ENCODE measurements around the gene INO80E. TPM values are rescaled to one million over a fixed set of nuclear protein-coding genes. Genes with fewer than 3 reads are reported as not detected.
"Not testable (repeated sequence)": the region's sequence is repeated elsewhere in the genome, so short reads cannot be mapped to it uniquely, and the experiment has no call there.

The INO80E gene, protein sequence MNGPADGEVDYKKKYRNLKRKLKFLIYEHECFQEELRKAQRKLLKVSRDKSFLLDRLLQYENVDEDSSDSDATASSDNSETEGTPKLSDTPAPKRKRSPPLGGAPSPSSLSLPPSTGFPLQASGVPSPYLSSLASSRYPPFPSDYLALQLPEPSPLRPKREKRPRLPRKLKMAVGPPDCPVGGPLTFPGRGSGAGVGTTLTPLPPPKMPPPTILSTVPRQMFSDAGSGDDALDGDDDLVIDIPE
- polyA plus RNA-seq: 10 to 100 TPM; 37.3 to 69.5 (median 50.1) TPM

GRCh38 chr16:29995911-29996765, at the start of gene INO80E:
Gene INO80E, plus strand, starts transcription at chr16:29996241. Its CDS starts 70 bp downstream, at chr16:29996311.
- peak within 1 kb of the TSS; percentile 70 for H3K27ac ChIP-seq (ENCODE audit: low read depth, low read length)
- 0 to 1% (median 0%) methylated on average over 63 to 65 of the region's 65 CpGs for WGBS, 3 donors

DNA sequence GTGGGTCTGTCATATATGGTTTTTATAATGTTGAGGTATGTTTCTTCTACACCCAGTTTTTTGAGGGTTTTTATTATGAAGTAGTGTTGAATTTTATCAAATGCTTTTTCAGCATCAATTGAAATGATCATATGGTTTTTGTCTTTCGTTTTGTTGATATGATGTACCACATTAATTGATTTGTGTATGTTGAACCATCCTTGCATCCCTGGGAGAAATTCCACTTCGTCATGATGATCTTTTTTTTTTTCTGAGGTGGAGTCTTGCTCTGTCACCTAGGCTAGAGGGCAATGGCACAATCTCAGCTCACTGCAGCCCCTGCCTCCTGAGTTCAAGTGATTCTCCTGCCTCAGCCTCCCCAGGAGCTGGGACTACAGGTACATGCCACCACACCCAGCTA, 48.1 kb upstream of the INO80E start:
- 73 to 87% (median 83%) methylated on average over 2 of the region's 2 CpGs for WGBS, 3 donors

DNA sequence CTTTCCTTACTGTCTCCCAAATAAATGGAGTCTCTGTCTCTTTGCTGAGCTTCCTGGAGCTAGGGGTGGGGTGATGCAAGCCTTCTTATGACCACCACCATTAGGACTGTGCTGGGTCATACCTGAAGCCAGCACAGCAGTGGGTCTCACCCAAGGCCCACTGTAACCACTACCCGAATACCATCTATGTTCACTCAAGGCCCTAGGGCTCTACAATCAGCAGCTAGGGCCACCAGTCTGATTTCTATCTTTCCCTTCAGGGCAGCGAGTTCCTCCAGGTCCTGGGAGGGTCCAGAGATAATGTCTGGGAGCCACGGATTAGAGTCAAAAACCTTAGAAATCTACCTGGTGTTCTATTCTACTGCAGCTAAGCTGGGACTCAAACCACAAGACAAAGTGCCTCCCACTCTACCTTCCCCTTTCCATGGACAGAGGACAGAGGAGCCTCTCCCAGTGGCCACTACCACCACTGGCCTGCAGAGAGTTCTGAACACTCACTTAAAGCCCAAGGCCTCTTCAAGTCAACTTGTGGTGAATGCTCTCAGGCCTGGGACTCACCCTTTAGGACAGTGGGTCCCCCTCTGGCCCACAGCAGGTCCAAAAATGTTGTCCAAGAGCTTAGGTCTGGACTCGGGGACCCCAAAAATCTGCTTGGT, 45.1 kb upstream of the INO80E start:
- 90 to 95% (median 94%) methylated on average over 4 of the region's 4 CpGs for WGBS, 3 donors
- no peak overlapping the region for H3K27ac ChIP-seq (ENCODE audit: low read depth, low read length)

More for the DNA sequence above, 48.1 kb upstream of the INO80E start:
- H3K27ac ChIP-seq (ENCODE audit: low read depth, low read length): no peak overlapping the region

- no peak overlapping the region for H3K27ac ChIP-seq (ENCODE audit: low read depth, low read length)
- 86 to 91% (median 90%) methylated on average over 8 of the region's 8 CpGs for WGBS, 3 donors
Observed at GRCh38 chr16:29951625-29952365, 44.2 kb upstream of the INO80E start.

DNA sequence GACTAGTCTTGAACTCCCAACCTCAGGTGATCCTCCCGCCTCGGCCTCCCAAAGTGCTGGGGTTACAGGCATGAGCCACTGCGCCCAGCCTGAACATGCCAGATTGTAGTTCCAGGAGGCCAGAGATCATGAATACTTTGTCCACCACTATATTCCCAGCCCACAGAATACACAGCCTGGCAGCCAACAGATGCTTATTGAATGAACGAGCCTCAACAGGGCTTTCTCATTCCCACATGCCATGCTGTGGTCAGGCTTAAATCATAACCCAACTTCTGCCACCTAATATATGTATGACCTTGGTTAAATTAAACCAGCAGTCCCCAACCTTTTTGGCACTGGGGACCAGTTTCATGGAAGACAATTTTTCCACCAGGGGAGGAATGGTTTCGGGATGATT, 37.3 kb upstream of the INO80E start:
- H3K27ac ChIP-seq (ENCODE audit: low read depth, low read length): no peak overlapping the region
- 92 to 94% (median 93%) methylated on average over 5 of the region's 5 CpGs for WGBS, 3 donors

- WGBS, 3 donors: 81 to 86% (median 84%) methylated on average over 9 of the region's 9 CpGs
- H3K27ac ChIP-seq (ENCODE audit: low read depth, low read length): no peak overlapping the region
Observed at GRCh38 chr16:29959293-29959692, 36.7 kb upstream of the INO80E start.

DNA sequence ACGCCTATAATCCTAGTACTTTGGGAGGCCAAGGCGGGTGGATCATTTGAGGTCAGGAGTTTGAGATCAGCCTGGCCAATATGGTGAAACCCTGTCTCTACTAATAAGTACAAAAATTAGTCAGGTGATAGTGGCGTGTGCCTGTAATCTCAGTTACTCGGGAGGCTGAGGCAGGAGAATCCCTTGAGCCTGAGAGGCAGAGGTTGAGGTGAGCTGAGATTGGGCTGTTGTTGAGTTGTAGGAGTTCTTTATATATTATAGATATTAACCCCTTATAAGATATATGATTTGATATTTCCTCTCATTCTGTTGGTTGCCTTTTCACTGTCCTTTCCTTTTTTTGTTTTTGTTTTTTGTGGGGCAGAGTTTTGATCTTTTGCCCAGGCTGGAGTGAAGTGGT, 36.2 kb upstream of the INO80E start:
- 87 to 93% (median 91%) methylated on average over 4 of the region's 4 CpGs for WGBS, 3 donors

DNA sequence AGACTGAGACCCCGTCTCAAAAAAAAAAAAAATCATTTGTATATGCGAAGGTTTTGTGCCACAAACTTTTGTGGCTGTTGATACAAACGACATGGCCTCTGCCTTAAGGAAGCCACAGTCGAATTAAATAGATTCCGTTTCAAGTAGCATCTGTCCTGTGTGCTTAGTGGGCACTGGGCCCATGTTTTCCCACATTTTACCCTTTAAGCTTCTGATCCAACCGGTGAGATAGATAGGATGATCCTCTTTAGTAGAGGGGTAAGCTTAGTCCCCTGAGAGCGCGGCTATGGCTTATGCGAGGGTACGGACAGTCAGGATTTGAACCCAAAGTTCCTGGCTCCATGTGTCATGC, 34.9 kb upstream of the INO80E start:
- H3K27ac ChIP-seq (ENCODE audit: low read depth, low read length): no peak overlapping the region
- 58 to 67% (median 62%) methylated on average over 10 of the region's 10 CpGs for WGBS, 3 donors

More for the DNA sequence above, 36.2 kb upstream of the INO80E start:
- not testable (repeated sequence) for H3K27ac ChIP-seq (ENCODE audit: low read depth, low read length)

- 0% methylated on average over 59 to 75 of the region's 75 CpGs for WGBS, 3 donors
Observed at GRCh38 chr16:29961479-29962343, 34.3 kb upstream of the INO80E start, which contains the start of gene TMEM219. Gene TMEM219, plus strand, starts transcription at chr16:29962079. Its CDS starts 1,065 bp downstream, at chr16:29963144.

DNA sequence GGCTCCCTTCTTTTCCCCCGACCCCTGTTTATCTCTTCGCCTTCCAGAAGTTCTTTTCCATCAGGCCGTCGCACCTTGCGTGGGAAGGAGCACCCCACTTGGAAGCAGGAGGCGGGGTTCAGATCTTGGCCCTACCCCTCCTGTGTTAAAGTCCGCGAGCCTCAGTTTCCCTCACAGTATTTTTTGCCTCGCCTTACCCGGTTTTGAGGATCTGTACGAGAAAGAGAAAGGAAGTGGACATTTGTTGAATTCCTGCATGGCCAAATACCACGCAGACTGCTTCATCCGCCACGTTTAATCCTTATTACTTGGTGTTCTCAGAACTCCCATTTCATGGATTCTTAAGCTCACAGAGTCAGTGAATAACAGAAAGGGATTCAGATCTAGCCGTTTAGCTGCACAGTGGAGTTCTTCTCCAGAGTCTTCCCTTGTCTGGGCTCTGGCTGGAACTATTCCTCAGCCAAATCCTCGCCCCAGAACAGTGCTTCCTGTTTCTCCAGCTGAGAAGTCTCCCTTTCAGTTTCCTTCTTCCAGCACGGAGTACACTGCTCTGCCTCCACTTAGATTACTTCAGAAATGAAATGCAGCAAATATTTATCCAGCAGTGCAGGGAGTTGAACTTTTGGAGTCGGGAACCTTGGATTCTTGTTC, 33.6 kb upstream of the INO80E start:
- peak overlapping the region; percentile 35 for H3K27ac ChIP-seq (ENCODE audit: low read depth, low read length)
- 3 to 4% (median 3%) methylated on average over 18 of the region's 18 CpGs for WGBS, 3 donors

More at GRCh38 chr16:29961479-29962343, 34.3 kb upstream of the INO80E start, which contains the start of gene TMEM219:
- H3K27ac ChIP-seq (ENCODE audit: low read depth, low read length): peak within 1 kb of the TSS; percentile 35

- 79 to 86% (median 80%) methylated on average over 14 of the region's 14 CpGs for WGBS, 3 donors
- H3K27ac ChIP-seq (ENCODE audit: low read depth, low read length): peak overlapping the region; percentile 35
Observed at GRCh38 chr16:29963021-29963743, 32.9 kb upstream of the INO80E start.

DNA sequence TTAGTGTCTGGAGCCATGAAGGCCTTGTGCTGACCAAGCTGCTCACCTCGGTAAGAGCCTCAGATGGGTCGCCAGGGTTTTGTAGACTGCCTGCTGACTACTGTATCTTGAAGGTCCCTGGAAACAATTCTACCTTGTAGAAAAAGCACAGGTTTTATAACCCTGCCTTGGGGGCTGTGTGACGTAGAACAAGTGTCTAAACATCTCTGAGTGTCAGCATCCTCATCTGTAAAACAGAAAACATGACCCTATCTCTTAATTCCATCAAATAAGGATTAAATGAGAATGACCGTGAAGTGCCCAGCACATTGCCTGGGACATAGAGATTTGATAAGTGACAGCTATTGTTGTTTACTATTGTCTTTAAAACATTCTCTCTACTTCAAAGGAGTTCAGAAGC, 27.8 kb upstream of the INO80E start:
- H3K27ac ChIP-seq (ENCODE audit: low read depth, low read length): no peak overlapping the region
- 91 to 97% (median 93%) methylated on average over 4 of the region's 4 CpGs for WGBS, 3 donors

DNA sequence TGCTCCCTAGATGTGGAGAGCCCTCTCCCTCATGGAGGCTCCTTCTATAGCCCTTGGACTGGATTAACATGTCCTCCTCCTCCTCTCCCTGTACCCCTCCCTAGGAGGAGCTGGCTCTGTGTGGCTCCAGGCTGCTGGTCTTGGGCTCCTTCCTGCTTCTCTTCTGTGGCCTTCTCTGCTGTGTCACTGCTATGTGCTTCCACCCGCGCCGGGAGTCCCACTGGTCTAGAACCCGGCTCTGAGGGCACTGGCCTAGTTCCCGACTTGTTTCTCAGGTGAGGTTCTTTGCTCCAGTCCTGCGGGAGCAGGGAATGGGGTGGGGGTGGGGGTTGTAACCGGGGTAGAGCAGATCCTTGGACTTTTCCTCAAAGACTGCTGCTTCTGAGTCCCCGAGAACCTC, 24.7 kb upstream of the INO80E start:
- H3K27ac ChIP-seq (ENCODE audit: low read depth, low read length): no peak overlapping the region
- 87 to 93% (median 93%) methylated on average over 8 of the region's 8 CpGs for WGBS, 3 donors

- H3K27ac ChIP-seq (ENCODE audit: low read depth, low read length): no peak overlapping the region
- 77 to 100% (median 79%) methylated on average over 1 of the region's 1 CpG for WGBS, 3 donors
Observed at GRCh38 chr16:29972500-29972899, 23.5 kb upstream of the INO80E start.

DNA sequence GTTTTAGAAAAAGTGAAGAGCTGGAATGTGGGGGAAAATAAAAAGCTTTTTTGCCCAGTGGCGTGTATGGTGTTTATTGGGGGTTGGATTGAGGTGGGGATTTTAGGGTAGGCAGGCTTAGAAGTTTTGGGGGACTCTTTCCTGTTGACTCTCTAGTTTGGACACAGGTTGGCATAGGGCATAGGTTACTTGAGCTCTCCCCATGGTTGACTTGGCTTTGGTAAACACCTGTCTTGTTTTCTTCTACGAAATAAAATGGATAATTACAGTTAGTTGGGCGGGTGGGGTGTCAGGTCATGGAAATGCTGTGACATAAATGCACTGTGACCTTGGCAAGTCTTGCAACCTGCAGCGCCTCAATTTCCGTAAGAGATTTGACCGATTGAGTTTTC, 23.1 kb upstream of the INO80E start:
- WGBS, 3 donors: 40 to 70% (median 67%) methylated on average over 6 of the region's 6 CpGs
- H3K27ac ChIP-seq (ENCODE audit: low read depth, low read length): no peak overlapping the region
